ENCODE measurements around the gene NOS1AP. TPM values are rescaled to one million over a fixed set of nuclear protein-coding genes. Genes with fewer than 3 reads are reported as not detected.

Gene NOS1AP
- total and polyA plus RNA-seq, 9 of the 15 experiments (the other 6 are each of a cell fraction or from before 2014, with no cell fraction given) = 0.07 to 1.5 (median 0.22) TPM

- TF ChIP-seq MNT (conservative IDR thresholded peaks at IDR 0.05) (peak in 1 of 2 experiments; percentile 33; a peak in 1 of 4 replicates), CBX3 (IDR thresholded peaks at IDR 0.05; ENCODE audit: borderline replicate concordance in 1 of 2, low read length in 2 of 2) (no peak), ZHX1 (conservative IDR thresholded peaks at IDR 0.05; ENCODE audit: low read length) (no peak), SMARCE1 (IDR thresholded peaks at IDR 0.05) (peak; percentile 63), AFF1 (IDR thresholded peaks at IDR 0.05; ENCODE audit: low read depth in 1 of 2, partially characterized antibody in 2 of 2) (no peak), STAT6 (CRISPR knock-in tag; IDR thresholded peaks at IDR 0.05) (no peak), ETV1 (tag; conservative IDR thresholded peaks at IDR 0.05; ENCODE audit: low read depth) (0 out of 2 replicates have a peak, but pooled peaks have one; percentile 13), ZSCAN32 (CRISPR knock-in tag; IDR thresholded peaks at IDR 0.05) (no peak), ZNF639 (CRISPR knock-in tag; conservative IDR thresholded peaks at IDR 0.05 in 1 of 2, IDR thresholded peaks at IDR 0.05 in 1 of 2) (0 out of 4 replicates have a peak, but pooled peaks of 1 of the 2 experiments have one; percentile 40), DMBX1 (CRISPR knock-in tag; IDR thresholded peaks at IDR 0.05; ENCODE audit: borderline replicate concordance) (no peak), DLX4 (CRISPR knock-in tag; IDR thresholded peaks at IDR 0.05) (no peak)
Observed at GRCh38 chr1:162349635-162350330, 280.3 kb downstream of the NOS1AP start (continued).
